HL-60 (cell line): ENCODE measurements around the gene SLC39A3.

Source experiments
- GABPA ChIP-seq: IDR thresholded peaks from 2 replicates; pipeline ENCODE4 v1.6.1; 2012; ENCODE audit warnings: low read depth
- POLR2AphosphoS5 ChIP-seq: IDR thresholded peaks from 2 replicates; pipeline ENCODE4 v1.6.1; 2012; ENCODE audit warnings: low read depth
- SPI1 ChIP-seq: IDR thresholded peaks from 2 replicates; pipeline ENCODE4 v1.6.1; 2012; ENCODE audit warnings: low read depth, mild to moderate bottlenecking, borderline replicate concordance
- TF ChIP-seq, protein P1 (sequence below): IDR thresholded peaks from one replicate; pipeline ENCODE4 v1.5.1; 2011; ENCODE audit warnings: low read length, control low read depth, inconsistent platforms; ENCODE audit not compliant: insufficient read depth
- TF ChIP-seq, protein P2 (sequence below): IDR thresholded peaks from 2 replicates; pipeline ENCODE4 v1.6.1; 2012; ENCODE audit warnings: low read depth; ENCODE audit not compliant: insufficient replicate concordance

DNA sequence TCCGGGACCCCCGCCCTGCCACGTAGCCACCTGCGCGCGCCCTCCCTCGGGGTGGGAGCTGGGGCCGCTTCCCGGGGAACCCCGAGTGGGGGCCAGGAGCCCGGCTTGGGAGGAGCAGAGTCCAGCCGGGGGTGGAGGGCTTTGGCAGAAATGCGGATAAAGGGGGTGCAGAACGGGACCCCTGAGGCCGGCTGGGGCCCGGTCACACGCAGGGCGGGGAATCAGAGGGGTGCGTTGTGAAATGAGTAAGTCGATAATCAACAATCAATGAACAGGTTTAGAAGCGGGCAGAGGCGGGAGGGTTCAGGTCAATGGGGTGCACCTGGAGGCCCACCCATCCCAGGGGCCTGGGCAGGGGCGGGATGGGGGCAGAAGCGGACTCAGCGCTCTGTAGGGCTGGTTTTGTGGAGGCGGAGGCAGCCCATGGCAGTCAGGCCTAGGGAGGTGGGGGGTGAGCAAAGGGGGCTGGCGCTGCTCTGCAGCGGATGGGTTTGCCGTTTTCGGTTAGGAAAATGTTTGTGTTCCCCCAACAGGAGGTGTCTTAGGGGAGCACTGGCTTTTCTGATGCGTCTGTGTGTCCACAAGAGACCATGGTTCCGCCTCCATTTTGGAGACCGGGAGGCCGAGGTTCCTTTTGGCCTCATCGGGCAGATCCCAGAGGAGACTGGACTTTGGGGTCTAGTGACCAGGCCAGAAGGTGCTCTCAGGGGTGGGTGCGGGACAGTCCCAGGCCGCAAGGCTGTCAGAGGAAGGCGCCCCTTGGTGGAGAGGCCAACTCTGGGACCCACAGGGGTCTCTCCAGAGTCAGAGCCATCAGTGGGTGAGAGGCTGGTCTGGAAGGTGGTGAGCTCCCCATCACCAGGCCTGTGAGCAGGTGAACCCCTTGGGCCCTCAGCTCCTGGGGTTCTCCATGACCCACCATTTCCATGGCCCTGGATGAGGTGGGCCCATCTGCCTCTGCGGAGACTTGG, 18.0 kb downstream of the SLC39A3 start:
- no peak for TF ChIP-seq POLR2AphosphoS5
- TF ChIP-seq, protein P1, sequence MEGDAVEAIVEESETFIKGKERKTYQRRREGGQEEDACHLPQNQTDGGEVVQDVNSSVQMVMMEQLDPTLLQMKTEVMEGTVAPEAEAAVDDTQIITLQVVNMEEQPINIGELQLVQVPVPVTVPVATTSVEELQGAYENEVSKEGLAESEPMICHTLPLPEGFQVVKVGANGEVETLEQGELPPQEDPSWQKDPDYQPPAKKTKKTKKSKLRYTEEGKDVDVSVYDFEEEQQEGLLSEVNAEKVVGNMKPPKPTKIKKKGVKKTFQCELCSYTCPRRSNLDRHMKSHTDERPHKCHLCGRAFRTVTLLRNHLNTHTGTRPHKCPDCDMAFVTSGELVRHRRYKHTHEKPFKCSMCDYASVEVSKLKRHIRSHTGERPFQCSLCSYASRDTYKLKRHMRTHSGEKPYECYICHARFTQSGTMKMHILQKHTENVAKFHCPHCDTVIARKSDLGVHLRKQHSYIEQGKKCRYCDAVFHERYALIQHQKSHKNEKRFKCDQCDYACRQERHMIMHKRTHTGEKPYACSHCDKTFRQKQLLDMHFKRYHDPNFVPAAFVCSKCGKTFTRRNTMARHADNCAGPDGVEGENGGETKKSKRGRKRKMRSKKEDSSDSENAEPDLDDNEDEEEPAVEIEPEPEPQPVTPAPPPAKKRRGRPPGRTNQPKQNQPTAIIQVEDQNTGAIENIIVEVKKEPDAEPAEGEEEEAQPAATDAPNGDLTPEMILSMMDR = no peak
- TF ChIP-seq, protein P2, sequence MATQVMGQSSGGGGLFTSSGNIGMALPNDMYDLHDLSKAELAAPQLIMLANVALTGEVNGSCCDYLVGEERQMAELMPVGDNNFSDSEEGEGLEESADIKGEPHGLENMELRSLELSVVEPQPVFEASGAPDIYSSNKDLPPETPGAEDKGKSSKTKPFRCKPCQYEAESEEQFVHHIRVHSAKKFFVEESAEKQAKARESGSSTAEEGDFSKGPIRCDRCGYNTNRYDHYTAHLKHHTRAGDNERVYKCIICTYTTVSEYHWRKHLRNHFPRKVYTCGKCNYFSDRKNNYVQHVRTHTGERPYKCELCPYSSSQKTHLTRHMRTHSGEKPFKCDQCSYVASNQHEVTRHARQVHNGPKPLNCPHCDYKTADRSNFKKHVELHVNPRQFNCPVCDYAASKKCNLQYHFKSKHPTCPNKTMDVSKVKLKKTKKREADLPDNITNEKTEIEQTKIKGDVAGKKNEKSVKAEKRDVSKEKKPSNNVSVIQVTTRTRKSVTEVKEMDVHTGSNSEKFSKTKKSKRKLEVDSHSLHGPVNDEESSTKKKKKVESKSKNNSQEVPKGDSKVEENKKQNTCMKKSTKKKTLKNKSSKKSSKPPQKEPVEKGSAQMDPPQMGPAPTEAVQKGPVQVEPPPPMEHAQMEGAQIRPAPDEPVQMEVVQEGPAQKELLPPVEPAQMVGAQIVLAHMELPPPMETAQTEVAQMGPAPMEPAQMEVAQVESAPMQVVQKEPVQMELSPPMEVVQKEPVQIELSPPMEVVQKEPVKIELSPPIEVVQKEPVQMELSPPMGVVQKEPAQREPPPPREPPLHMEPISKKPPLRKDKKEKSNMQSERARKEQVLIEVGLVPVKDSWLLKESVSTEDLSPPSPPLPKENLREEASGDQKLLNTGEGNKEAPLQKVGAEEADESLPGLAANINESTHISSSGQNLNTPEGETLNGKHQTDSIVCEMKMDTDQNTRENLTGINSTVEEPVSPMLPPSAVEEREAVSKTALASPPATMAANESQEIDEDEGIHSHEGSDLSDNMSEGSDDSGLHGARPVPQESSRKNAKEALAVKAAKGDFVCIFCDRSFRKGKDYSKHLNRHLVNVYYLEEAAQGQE = no peak
- no peak for TF ChIP-seq GABPA
- no peak for TF ChIP-seq SPI1
